ENCODE results near the gene SERPING1.
A peak's percentile ranks its signal among the peaks of the same experiment; 100 is the strongest.

Gene SERPING1

DNA sequence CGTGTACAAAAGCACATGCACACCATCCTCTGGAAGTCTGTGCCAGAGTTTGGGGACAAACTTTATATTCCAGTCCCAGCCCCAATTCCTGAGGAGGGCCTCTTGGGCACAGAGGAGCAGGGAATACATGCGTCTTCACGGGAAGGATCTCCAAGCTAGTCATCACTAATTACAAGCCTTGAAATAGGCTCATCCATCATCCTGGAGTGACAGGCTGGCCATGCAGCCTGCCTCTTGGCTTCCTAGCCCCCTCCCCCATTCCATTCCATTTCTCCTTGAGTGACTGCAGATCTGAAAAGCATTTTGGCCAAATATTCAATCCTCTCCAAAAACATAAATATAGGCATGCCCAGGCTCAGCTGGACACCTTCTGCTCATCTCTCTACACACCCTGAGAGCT, 24.8 kb downstream of the SERPING1 start:
- Mint-ChIP-seq H3K4me1 (peaks cover 18% of the 10 kb centered on the region), H3K4me3 (peak overlapping the region; percentile 34), H3K9me3 (peaks cover 24% of the 10 kb centered on the region), H3K36me3 (ENCODE audit: low read depth) (peaks cover 39% of the 10 kb centered on the region), H3K27me3 (ENCODE audit: low read depth, poor library complexity) (no peaks in the 10 kb centered on the region), H3K27ac (no peak overlapping the region)
- TF ChIP-seq, protein P1, sequence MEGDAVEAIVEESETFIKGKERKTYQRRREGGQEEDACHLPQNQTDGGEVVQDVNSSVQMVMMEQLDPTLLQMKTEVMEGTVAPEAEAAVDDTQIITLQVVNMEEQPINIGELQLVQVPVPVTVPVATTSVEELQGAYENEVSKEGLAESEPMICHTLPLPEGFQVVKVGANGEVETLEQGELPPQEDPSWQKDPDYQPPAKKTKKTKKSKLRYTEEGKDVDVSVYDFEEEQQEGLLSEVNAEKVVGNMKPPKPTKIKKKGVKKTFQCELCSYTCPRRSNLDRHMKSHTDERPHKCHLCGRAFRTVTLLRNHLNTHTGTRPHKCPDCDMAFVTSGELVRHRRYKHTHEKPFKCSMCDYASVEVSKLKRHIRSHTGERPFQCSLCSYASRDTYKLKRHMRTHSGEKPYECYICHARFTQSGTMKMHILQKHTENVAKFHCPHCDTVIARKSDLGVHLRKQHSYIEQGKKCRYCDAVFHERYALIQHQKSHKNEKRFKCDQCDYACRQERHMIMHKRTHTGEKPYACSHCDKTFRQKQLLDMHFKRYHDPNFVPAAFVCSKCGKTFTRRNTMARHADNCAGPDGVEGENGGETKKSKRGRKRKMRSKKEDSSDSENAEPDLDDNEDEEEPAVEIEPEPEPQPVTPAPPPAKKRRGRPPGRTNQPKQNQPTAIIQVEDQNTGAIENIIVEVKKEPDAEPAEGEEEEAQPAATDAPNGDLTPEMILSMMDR (IDR thresholded peaks at IDR 0.05) = no peak
- peak; percentile 29 for DNase-seq

DNA sequence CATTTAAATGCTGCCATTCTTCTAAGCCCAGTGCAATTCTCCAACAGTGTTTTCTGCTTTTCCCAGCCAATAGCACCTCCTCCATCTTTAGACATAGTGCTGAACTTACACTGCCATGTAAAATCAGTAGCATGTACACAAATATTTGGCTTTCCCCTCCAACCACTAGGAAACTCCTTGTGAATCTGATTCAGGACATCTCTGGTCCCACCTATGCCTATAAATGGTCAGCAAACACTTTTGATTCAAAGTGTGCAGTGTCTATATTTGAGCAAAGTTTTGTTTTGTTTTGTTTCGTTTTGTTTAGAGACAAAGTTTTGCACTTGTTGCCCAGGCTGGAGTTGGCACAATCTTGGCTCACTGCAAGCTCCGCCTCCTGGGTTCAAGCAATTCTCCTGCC, 27.4 kb downstream of the SERPING1 start:
- Mint-ChIP-seq H3K9me3 (peaks cover 16% of the 10 kb centered on the region), H3K4me1 (peaks cover 39% of the 10 kb centered on the region), H3K27me3 (ENCODE audit: low read depth, poor library complexity) (peaks cover 2% of the 10 kb centered on the region), H3K36me3 (ENCODE audit: low read depth) (peaks cover 38% of the 10 kb centered on the region), H3K4me3 (no peak overlapping the region), H3K27ac (no peak overlapping the region)
- no peak for DNase-seq
- TF ChIP-seq, protein P1 (IDR thresholded peaks at IDR 0.05) = no peak

- Mint-ChIP-seq H3K36me3 (ENCODE audit: low read depth) (peaks cover 19% of the 10 kb centered on the region), H3K27ac (no peak overlapping the region), H3K9me3 (no peaks in the 10 kb centered on the region), H3K27me3 (ENCODE audit: low read depth, poor library complexity) (peaks cover 2% of the 10 kb centered on the region), H3K4me3 (no peak overlapping the region), H3K4me1 (peaks cover 57% of the 10 kb centered on the region)
- no peak for DNase-seq
- TF ChIP-seq, protein P1 (IDR thresholded peaks at IDR 0.05) = no peak
These were observed 29.4 kb downstream of the SERPING1 start for GRCh38 chr11:57626895-57627294.

GRCh38 chr11:57630171-57630570, 32.7 kb downstream of the SERPING1 start:
- Mint-ChIP-seq H3K9me3 (no peaks in the 10 kb centered on the region), H3K4me3 (no peak overlapping the region), H3K4me1 (peaks cover 44% of the 10 kb centered on the region), H3K36me3 (ENCODE audit: low read depth) (peaks cover 12% of the 10 kb centered on the region), H3K27me3 (ENCODE audit: low read depth, poor library complexity) (peaks cover 6% of the 10 kb centered on the region), H3K27ac (no peak overlapping the region)
- DNase-seq = no peak
- TF ChIP-seq, protein P1 (IDR thresholded peaks at IDR 0.05) = no peak

DNA sequence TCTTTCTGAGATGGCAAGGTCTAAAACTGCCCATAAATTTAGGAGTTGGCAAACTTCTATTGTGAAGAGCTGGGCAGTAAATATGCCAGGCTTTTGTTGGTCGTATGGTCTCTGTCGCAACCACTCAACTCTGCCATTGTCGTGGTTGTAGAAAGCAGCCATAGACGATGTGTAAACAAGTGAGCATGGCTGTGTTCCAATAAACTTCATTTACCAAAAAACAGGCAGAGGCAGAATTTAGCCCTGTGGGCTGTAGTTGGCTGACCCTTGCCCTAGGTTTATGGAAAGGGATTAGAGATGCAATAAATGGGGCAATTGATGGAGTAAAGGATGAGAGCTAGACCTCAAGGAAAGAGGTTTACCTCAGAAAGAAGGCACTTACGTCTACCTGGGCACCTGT, 34.6 kb downstream of the SERPING1 start:
- Mint-ChIP-seq H3K27me3 (ENCODE audit: low read depth, poor library complexity) (peaks cover 6% of the 10 kb centered on the region), H3K27ac (no peak overlapping the region), H3K4me1 (peaks cover 53% of the 10 kb centered on the region), H3K36me3 (ENCODE audit: low read depth) (peaks cover 12% of the 10 kb centered on the region), H3K9me3 (no peaks in the 10 kb centered on the region), H3K4me3 (no peak overlapping the region)
- TF ChIP-seq, protein P1 (IDR thresholded peaks at IDR 0.05) = no peak
- DNase-seq = no peak

DNA sequence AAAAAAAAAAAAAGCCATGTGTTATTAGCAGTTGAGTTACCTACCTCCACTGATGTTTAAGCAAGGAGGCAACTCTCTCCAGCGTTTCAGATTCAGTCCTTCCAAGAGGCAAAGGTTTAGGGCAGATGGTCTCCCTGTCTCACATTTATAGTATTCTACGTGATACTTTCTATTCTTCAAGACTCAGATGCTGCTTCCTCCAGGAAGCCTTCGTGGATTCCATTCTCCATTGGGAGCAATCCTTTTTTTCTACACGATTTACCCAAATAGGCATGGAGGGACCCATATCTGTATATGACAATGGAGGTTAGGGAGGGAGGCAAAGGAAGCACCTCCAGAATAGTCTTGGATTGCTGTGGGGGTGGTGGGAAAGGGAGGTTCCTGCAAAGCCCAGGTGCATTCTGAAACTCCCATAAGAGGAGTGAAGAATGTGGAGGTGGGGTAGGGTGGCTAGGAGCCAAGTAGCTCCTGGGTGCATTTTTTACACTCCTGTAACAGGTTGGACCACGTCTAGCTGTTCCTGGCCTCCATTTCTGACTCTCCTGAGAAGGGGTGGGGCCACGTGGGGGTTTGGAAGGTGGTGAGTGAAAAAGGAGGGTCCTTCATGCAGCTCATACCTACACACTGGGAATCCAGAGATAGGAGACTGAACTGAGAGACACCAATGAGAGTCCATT, 36.0 kb downstream of the SERPING1 start:
- H3K36me3 Mint-ChIP-seq (ENCODE audit: low read depth) = peaks cover 7% of the 10 kb centered on the region
- TF ChIP-seq, protein P1 (IDR thresholded peaks at IDR 0.05) = no peak
- H3K9me3 Mint-ChIP-seq = no peaks in the 10 kb centered on the region
- DNase-seq = no peak
- no peak overlapping the region for H3K27ac Mint-ChIP-seq
- H3K27me3 Mint-ChIP-seq (ENCODE audit: low read depth, poor library complexity) = peaks cover 6% of the 10 kb centered on the region
- H3K4me1 Mint-ChIP-seq = peaks cover 52% of the 10 kb centered on the region
- no peak overlapping the region for H3K4me3 Mint-ChIP-seq
